ENCODE measurements around the gene SLC2A1.

SLC2A1 gene

GRCh38 chr1:42947117-42947516, 11.6 kb downstream of the SLC2A1 start:
- Histone ChIP-seq H3K36me3 (peaks cover 0 to 17% (median 0%) of the 10 kb centered on the region in 3 donors), H3K4me3 (no peak overlapping the region), H3K9me3 (no peaks in the 10 kb centered on the region), H3K27ac (peak overlapping the region; percentile 30 to 84), H3K4me1 (peaks cover 0 to 82% (median 55%) of the 10 kb centered on the region in 4 donors), H3K27me3 (no peaks in the 10 kb centered on the region)
- no peak for DNase-seq
- intact Hi-C loops (cut with DNase I; ENCODE audit: low total_unique reads), result no loop called here
- no peak for TF ChIP-seq CTCF (IDR thresholded peaks at IDR 0.05)

- no peaks in the 10 kb centered on the region for H3K27me3 ChIP-seq
- TF ChIP-seq CTCF (IDR thresholded peaks at IDR 0.05), result no peak
- DNase-seq, result no peak
- H3K36me3 ChIP-seq, result peaks cover 0 to 11% (median 0%) of the 10 kb centered on the region in 3 donors
- H3K27ac ChIP-seq, result peak overlapping the region; percentile 30 to 84
- no peaks in the 10 kb centered on the region for H3K9me3 ChIP-seq
- H3K4me3 ChIP-seq, result no peak overlapping the region
- intact Hi-C loops (cut with DNase I; ENCODE audit: low total_unique reads), result no loop called here
- peaks cover 0 to 84% (median 63%) of the 10 kb centered on the region in 4 donors for H3K4me1 ChIP-seq
These were observed 12.4 kb downstream of the SLC2A1 start for GRCh38 chr1:42946120-42946898.

- DNase-seq, result no peak
- peaks cover 0 to 11% (median 0%) of the 10 kb centered on the region in 3 donors for H3K36me3 ChIP-seq
- TF ChIP-seq CTCF (IDR thresholded peaks at IDR 0.05), result no peak
- no peaks in the 10 kb centered on the region for H3K27me3 ChIP-seq
- intact Hi-C loops (cut with DNase I; ENCODE audit: low total_unique reads), result no loop called here
- H3K4me1 ChIP-seq, result peaks cover 0 to 95% (median 74%) of the 10 kb centered on the region in 4 donors
- H3K4me3 ChIP-seq, result no peak overlapping the region
- no peaks in the 10 kb centered on the region for H3K9me3 ChIP-seq
- H3K27ac ChIP-seq, result peak overlapping the region; percentile 72 to 84
These were observed 13.5 kb downstream of the SLC2A1 start for GRCh38 chr1:42945164-42945563.

- DNase-seq, result peak; percentile 70 to 89
- peak overlapping the region; percentile 72 to 84 for H3K27ac ChIP-seq
- H3K36me3 ChIP-seq, result peaks cover 0 to 11% (median 0%) of the 10 kb centered on the region in 3 donors
- no peak overlapping the region for H3K4me3 ChIP-seq
- H3K27me3 ChIP-seq, result no peaks in the 10 kb centered on the region
- intact Hi-C loops (cut with DNase I; ENCODE audit: low total_unique reads), result no loop called here
- no peaks in the 10 kb centered on the region for H3K9me3 ChIP-seq
- H3K4me1 ChIP-seq, result peaks cover 0 to 98% (median 73%) of the 10 kb centered on the region in 4 donors
- TF ChIP-seq CTCF (IDR thresholded peaks at IDR 0.05), result no peak
These were observed 14.3 kb downstream of the SLC2A1 start for GRCh38 chr1:42944246-42944928.

- Histone ChIP-seq H3K36me3 (peaks cover 0 to 11% (median 0%) of the 10 kb centered on the region in 3 donors), H3K9me3 (no peaks in the 10 kb centered on the region), H3K4me1 (peaks cover 0 to 98% (median 74%) of the 10 kb centered on the region in 4 donors), H3K27me3 (no peaks in the 10 kb centered on the region), H3K4me3 (no peak overlapping the region), H3K27ac (peak overlapping the region; percentile 72 to 84)
- DNase-seq, result no peak
- intact Hi-C loops (cut with DNase I; ENCODE audit: low total_unique reads), result no loop called here
- no peak for TF ChIP-seq CTCF (IDR thresholded peaks at IDR 0.05)
These were observed 14.9 kb downstream of the SLC2A1 start for GRCh38 chr1:42943728-42944127.

Measured in tibial artery (tissue), 4 donors.